ENCODE data around the gene IFIT2. TPM values are rescaled to one million over a fixed set of nuclear protein-coding genes. Genes with fewer than 3 reads are reported as not detected.

IFIT2 gene
- total and polyA plus RNA-seq, 8 donors, result 0.45 to 5.0 (median 1.6) TPM; not detected in 1

DNA sequence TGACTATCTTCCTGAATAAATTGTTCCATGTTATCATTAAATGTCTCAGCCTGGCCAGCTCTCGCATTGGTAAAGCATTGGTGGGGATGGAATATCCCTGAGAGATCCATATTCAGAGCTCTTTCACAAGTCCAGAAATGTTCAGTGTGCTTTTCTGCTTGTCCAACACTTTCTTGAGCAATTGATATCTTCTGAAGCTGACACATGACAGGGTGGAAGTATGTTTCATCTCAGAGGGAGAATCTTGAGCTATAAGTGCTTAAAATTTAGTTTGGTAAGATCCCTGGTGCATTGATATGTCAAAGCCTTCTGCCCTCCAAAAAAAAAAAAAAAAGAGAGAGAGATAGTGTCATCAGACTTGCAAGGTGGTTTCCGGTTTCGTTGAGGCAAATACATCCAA, 33.4 kb downstream of the IFIT2 start:
- TF ChIP-seq POLR2AphosphoS5 (IDR thresholded peaks at IDR 0.05) (no peak), EP300 (IDR thresholded peaks at IDR 0.05) (no peak), POLR2A (IDR thresholded peaks at IDR 0.05) (no peak)
- TF ChIP-seq, protein P1, sequence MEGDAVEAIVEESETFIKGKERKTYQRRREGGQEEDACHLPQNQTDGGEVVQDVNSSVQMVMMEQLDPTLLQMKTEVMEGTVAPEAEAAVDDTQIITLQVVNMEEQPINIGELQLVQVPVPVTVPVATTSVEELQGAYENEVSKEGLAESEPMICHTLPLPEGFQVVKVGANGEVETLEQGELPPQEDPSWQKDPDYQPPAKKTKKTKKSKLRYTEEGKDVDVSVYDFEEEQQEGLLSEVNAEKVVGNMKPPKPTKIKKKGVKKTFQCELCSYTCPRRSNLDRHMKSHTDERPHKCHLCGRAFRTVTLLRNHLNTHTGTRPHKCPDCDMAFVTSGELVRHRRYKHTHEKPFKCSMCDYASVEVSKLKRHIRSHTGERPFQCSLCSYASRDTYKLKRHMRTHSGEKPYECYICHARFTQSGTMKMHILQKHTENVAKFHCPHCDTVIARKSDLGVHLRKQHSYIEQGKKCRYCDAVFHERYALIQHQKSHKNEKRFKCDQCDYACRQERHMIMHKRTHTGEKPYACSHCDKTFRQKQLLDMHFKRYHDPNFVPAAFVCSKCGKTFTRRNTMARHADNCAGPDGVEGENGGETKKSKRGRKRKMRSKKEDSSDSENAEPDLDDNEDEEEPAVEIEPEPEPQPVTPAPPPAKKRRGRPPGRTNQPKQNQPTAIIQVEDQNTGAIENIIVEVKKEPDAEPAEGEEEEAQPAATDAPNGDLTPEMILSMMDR (IDR thresholded peaks at IDR 0.05), result no peak
- DNase-seq, result no peak
- Histone ChIP-seq H3K36me3 (peaks cover 11 to 31% (median 23%) of the 10 kb centered on the region in 4 donors), H3K4me1 (peaks cover 18 to 52% (median 28%) of the 10 kb centered on the region in 4 donors), H3K27ac (no peak overlapping the region), H3K27me3 (no peaks in the 10 kb centered on the region), H3K9me3 (no peaks in the 10 kb centered on the region), H3K4me3 (no peak overlapping the region)
- WGBS, 5 donors, result 91 to 99% (median 93%) methylated on average over 3 of the region's 3 CpGs
- intact Hi-C loops (cut with DNase I; ENCODE audit: low total_unique reads), result no loop called here

DNA sequence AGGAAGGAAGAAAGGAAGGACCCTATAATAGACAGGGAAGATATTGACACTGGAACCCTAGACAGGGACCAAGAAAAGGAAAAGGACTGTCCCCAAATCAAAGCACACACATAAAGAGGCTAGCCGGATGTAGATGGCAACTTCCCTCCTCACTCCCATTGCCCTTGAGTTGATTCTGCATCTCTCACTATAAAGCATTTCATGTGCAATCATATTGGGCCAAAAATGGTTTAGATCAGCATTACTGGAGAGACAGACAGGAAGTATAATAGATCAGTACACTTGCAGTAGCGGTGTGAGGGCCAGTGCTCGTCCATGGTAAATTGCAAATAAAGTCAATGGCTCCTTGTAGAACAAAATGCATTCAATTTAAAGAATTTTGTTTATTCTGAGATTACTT, 34.4 kb downstream of the IFIT2 start:
- intact Hi-C loops (cut with DNase I; ENCODE audit: low total_unique reads), result no loop called here
- 87 to 96% (median 89%) methylated on average over 3 of the region's 3 CpGs for WGBS, 5 donors
- no peak for DNase-seq
- Histone ChIP-seq H3K27me3 (no peaks in the 10 kb centered on the region), H3K4me1 (peaks cover 18 to 42% (median 23%) of the 10 kb centered on the region in 4 donors), H3K4me3 (no peak overlapping the region), H3K9me3 (no peaks in the 10 kb centered on the region), H3K27ac (no peak overlapping the region), H3K36me3 (peaks cover 11 to 39% (median 25%) of the 10 kb centered on the region in 4 donors)
- TF ChIP-seq EP300 (IDR thresholded peaks at IDR 0.05) (no peak), POLR2AphosphoS5 (IDR thresholded peaks at IDR 0.05) (no peak)
- TF ChIP-seq, protein P1 (IDR thresholded peaks at IDR 0.05), result no peak

DNA sequence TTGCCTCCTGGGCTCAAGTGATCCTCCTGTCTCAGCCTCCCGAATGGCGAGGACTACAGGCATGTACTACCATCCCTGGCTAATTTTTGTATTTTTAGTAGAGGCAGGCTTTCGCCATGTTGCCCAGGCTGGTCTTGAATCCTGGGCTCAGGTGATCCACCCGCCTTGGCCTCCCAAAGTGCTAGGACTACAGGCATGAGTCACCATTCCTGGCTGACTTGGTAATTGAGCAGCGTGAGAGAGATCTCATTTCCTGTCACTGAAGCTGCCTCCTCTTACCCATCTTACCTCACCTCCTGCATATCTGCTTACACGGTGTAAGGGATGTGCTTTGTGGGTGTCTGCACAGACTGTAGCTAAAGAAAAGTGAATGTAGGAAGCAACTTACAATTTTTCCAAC, 35.6 kb downstream of the IFIT2 start:
- Histone ChIP-seq H3K27ac (no peak overlapping the region), H3K4me1 (peaks cover 18 to 29% (median 21%) of the 10 kb centered on the region in 4 donors), H3K36me3 (peaks cover 11 to 39% (median 26%) of the 10 kb centered on the region in 4 donors), H3K9me3 (no peaks in the 10 kb centered on the region), H3K27me3 (no peaks in the 10 kb centered on the region), H3K4me3 (no peak overlapping the region)
- intact Hi-C loops (cut with DNase I; ENCODE audit: low total_unique reads), result no loop called here
- TF ChIP-seq POLR2A (IDR thresholded peaks at IDR 0.05), result no peak
- TF ChIP-seq, protein P1 (IDR thresholded peaks at IDR 0.05), result no peak
- TF ChIP-seq EP300 (IDR thresholded peaks at IDR 0.05), result no peak
- no peak for TF ChIP-seq POLR2AphosphoS5 (IDR thresholded peaks at IDR 0.05)
- no peak for DNase-seq
- WGBS, 5 donors, result 81 to 91% (median 88%) methylated on average over 6 of the region's 6 CpGs

DNA sequence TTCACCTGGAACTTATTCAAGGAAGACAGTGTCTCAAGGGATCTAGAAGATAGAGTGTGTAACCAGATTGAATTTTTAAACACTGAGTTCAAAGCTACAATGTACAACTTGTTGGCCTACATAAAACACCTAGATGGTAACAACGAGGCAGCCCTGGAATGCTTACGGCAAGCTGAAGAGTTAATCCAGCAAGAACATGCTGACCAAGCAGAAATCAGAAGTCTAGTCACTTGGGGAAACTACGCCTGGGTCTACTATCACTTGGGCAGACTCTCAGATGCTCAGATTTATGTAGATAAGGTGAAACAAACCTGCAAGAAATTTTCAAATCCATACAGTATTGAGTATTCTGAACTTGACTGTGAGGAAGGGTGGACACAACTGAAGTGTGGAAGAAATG, 36.9 kb downstream of the IFIT2 start:
- WGBS, 5 donors, result 94 to 98% (median 96%) methylated on average over 3 of the region's 3 CpGs
- H3K27me3 ChIP-seq, result no peaks in the 10 kb centered on the region
- TF ChIP-seq POLR2AphosphoS5 (IDR thresholded peaks at IDR 0.05) (no peak), EP300 (IDR thresholded peaks at IDR 0.05) (no peak), POLR2A (IDR thresholded peaks at IDR 0.05) (no peak)
- TF ChIP-seq, protein P1 (IDR thresholded peaks at IDR 0.05), result no peak
- peaks cover 5 to 17% (median 12%) of the 10 kb centered on the region in 4 donors for H3K4me1 ChIP-seq
- intact Hi-C loops (cut with DNase I; ENCODE audit: low total_unique reads), result no loop called here
- no peak overlapping the region for H3K27ac ChIP-seq
- no peaks in the 10 kb centered on the region for H3K9me3 ChIP-seq
- H3K36me3 ChIP-seq, result peaks cover 11 to 39% (median 26%) of the 10 kb centered on the region in 4 donors
- DNase-seq, result no peak
- H3K4me3 ChIP-seq, result no peak overlapping the region
